Muscle layer of duodenum (tissue), 2 donors: ENCODE measurements around the gene OR52H1.
"Not testable (repeated sequence)": the region's sequence is repeated elsewhere in the genome, so short reads cannot be mapped to it uniquely, and the experiment has no call there.

Experiments
- H3K27ac ChIP-seq: one replicate; pipeline ENCODE4 v1.7.0; 2013; ENCODE audit warnings: mild to moderate bottlenecking, low read length
- H3K27me3 ChIP-seq: one replicate; pipeline ENCODE4 v1.7.0; 2013; ENCODE audit warnings: low read depth, mild to moderate bottlenecking, control low read depth, low read length
- H3K36me3 ChIP-seq, 2 donors: one replicate each; pipeline ENCODE4 v1.7.0; 2013; ENCODE audit warnings: low read length in 2 of 2, control low read depth in 1 of 2, mild to moderate bottlenecking in 1 of 2; ENCODE audit not compliant: insufficient read depth in 2 of 2, control insufficient read depth in 1 of 2
- H3K4me1 ChIP-seq, 2 donors: one replicate each; pipeline ENCODE4 v1.7.0; 2013; ENCODE audit warnings: low read length in 2 of 2, mild to moderate bottlenecking in 2 of 2, control low read depth in 1 of 2, moderate library complexity in 1 of 2; ENCODE audit not compliant: insufficient read depth in 2 of 2, control insufficient read depth in 1 of 2
- H3K4me3 ChIP-seq, 2 donors: one replicate each; pipeline ENCODE4 v1.7.0; 2013; ENCODE audit warnings: low read length in 2 of 2, low read depth in 1 of 2, mild to moderate bottlenecking in 1 of 2
- H3K9me3 ChIP-seq, 2 donors: one replicate each; pipeline ENCODE4 v1.7.0; 2013; ENCODE audit warnings: low read length in 2 of 2, control low read depth in 1 of 2, mild to moderate bottlenecking in 1 of 2; ENCODE audit not compliant: control insufficient read depth in 1 of 2
- donor health status: healthy.

OR52H1 gene

DNA sequence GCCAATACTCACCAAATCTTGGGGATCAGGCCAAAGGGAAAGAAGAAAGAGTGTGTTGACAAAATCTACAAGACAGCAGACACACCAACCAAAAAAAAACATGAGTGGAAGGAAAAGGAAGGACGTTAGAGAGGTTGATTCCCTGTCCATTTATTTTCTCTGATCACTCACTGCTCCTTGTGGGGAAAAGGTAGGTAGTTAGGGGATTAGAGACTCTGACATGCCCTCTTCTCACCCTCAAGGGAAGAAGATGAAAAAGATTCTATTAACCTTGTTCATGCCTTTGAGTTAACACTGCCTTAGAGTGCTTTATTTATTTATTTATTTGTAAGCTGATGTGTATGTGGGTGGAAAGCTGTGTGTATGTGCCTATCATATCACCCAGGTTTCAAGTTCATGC, at the start of gene OR52H1:
Gene OR52H1 (minus strand): TSS at position 101 of the 400 bp plus-strand sequence. CDS start 3,035 bp downstream, outside the sequence.
- no peaks in the 10 kb centered on the region for H3K4me1 ChIP-seq
- H3K27me3 ChIP-seq, result no peaks in the 10 kb centered on the region
- no peak within 1 kb of the TSS for H3K4me3 ChIP-seq
- no peak within 1 kb of the TSS for H3K27ac ChIP-seq
- H3K36me3 ChIP-seq, result no peaks in the 10 kb centered on the region
- H3K9me3 ChIP-seq, result no peaks in the 10 kb centered on the region

DNA sequence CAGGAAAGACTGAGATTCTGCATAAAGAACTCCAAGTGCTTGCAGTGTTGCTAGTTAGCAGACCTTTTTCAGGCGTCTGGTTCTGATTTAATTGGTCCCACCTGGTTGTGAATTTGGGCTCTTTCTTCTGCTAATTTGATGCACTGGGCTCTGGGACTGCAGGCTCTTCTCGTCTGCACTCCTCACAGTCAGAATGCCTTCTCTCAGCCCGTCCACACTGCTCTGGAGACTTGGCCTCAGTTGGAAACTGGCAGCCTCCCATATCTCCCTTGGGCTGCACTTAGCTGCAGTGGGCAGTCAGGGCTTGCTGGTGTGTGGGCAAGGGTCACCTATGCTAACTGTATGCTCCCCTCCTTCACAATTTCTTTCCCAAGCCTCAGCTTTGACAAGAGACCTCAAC, 49.6 kb upstream of the OR52H1 start:
- peak overlapping the region in 1 of 2 donors; percentile 42 for H3K4me3 ChIP-seq
- no peaks in the 10 kb centered on the region for H3K36me3 ChIP-seq
- H3K4me1 ChIP-seq, result peaks cover 0 to 29% of the 10 kb centered on the region in 2 donors
- no peaks in the 10 kb centered on the region for H3K27me3 ChIP-seq
- no peaks in the 10 kb centered on the region for H3K9me3 ChIP-seq
- no peak overlapping the region for H3K27ac ChIP-seq

- H3K27me3 ChIP-seq, result no peaks in the 10 kb centered on the region
- H3K4me3 ChIP-seq, result peak within 1 kb of the TSS; percentile 60 to 67
- peaks cover 0 to 29% of the 10 kb centered on the region in 2 donors for H3K4me1 ChIP-seq
- no peaks in the 10 kb centered on the region for H3K36me3 ChIP-seq
- peak within 1 kb of the TSS; percentile 64 for H3K27ac ChIP-seq
- H3K9me3 ChIP-seq, result no peaks in the 10 kb centered on the region
Observed at GRCh38 chr11:5596607-5597201, 48.4 kb upstream of the OR52H1 start, which contains the start of gene TRIM6. Gene TRIM6 (plus strand): TSS chr11:5596637. CDS start chr11:5596898, 261 bp downstream.

DNA sequence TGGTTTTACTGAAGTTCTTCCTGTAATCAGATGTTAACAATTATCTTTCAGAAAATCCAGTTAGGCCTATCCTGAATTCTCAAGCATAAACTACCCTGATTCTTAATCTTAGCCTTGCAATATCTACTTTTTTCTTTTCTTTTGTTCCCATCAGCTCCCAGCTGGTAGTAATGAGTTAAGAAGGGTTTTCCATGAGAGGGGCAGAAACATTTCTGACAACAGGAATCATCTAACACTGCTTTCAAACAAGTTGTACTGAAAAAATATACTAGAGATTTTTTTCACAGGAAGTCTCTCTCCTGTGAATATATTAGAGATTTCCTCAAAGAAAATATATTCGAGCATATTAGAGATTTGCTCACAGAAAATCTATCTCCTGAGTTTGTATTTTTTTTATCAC, 44.8 kb upstream of the OR52H1 start:
- H3K4me1 ChIP-seq, result peaks cover 0 to 12% of the 10 kb centered on the region in 2 donors
- no peaks in the 10 kb centered on the region for H3K36me3 ChIP-seq
- H3K9me3 ChIP-seq, result no peaks in the 10 kb centered on the region
- H3K27ac ChIP-seq, result no peak overlapping the region
- no peaks in the 10 kb centered on the region for H3K27me3 ChIP-seq
- H3K4me3 ChIP-seq, result no peak overlapping the region

- peaks cover 0 to 7% of the 10 kb centered on the region in 2 donors for H3K4me1 ChIP-seq
- H3K4me3 ChIP-seq, result no peak overlapping the region
- no peaks in the 10 kb centered on the region for H3K9me3 ChIP-seq
- no peak overlapping the region for H3K27ac ChIP-seq
- H3K36me3 ChIP-seq, result no peaks in the 10 kb centered on the region
- no peaks in the 10 kb centered on the region for H3K27me3 ChIP-seq
Observed at GRCh38 chr11:5592615-5593014, 44.3 kb upstream of the OR52H1 start.

DNA sequence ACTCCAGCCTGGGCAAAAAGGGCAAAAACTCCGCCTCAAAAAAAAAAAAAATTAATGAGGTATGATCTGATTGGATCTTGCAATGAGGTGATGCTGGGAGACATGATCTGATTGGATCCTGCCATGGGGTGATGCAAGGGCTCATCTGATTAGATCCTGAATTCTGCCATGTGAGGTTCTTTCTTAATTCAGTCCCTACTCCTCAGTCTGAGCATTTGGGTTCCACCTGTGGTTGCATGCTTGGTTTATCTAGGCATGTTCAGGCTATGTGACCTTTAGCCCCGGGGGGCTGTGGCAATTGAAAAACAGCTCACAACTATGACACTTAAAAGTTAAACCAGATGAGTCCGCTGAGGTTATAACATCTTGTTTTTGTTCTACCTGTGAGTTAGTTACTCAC, 43.3 kb upstream of the OR52H1 start:
- H3K36me3 ChIP-seq, result no peaks in the 10 kb centered on the region
- no peak overlapping the region for H3K4me3 ChIP-seq
- H3K4me1 ChIP-seq, result no peaks in the 10 kb centered on the region
- H3K9me3 ChIP-seq, result no peaks in the 10 kb centered on the region
- no peak overlapping the region for H3K27ac ChIP-seq
- no peaks in the 10 kb centered on the region for H3K27me3 ChIP-seq

DNA sequence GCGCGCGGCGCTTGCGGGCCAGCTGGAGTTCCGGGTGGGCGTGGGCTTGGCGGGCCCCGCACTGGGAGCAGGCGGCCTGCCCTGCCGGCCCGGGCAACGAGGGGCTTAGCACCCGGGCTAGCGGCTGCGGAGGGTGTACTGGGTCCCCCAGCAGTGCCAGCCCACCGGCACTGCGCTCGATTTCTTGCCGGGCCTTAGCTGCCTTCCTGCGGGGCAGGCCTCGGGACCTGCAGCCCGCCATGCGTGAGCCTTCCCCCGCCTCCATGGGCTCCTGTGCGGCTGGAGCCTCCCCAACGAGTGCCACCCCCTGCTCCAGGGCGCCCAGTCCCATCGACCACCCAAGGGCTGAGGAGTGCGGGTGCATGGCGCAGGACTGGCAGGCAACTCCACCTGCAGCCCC, 41.6 kb upstream of the OR52H1 start:
- H3K27ac ChIP-seq, H3K4me1 ChIP-seq, H3K36me3 ChIP-seq, H3K9me3 ChIP-seq, H3K27me3 ChIP-seq, H3K4me3 ChIP-seq: not testable (repeated sequence)

GRCh38 chr11:5584458-5584857, 36.1 kb upstream of the OR52H1 start:
- not testable (repeated sequence) for H3K27ac ChIP-seq, H3K36me3 ChIP-seq, H3K4me3 ChIP-seq, H3K4me1 ChIP-seq, H3K9me3 ChIP-seq, H3K27me3 ChIP-seq

- no peaks in the 10 kb centered on the region for H3K9me3 ChIP-seq
- no peaks in the 10 kb centered on the region for H3K36me3 ChIP-seq
- H3K4me3 ChIP-seq, result no peak overlapping the region
- H3K27ac ChIP-seq, result no peak overlapping the region
- no peaks in the 10 kb centered on the region for H3K4me1 ChIP-seq
- no peaks in the 10 kb centered on the region for H3K27me3 ChIP-seq
Observed at GRCh38 chr11:5581014-5581413, 32.7 kb upstream of the OR52H1 start.

DNA sequence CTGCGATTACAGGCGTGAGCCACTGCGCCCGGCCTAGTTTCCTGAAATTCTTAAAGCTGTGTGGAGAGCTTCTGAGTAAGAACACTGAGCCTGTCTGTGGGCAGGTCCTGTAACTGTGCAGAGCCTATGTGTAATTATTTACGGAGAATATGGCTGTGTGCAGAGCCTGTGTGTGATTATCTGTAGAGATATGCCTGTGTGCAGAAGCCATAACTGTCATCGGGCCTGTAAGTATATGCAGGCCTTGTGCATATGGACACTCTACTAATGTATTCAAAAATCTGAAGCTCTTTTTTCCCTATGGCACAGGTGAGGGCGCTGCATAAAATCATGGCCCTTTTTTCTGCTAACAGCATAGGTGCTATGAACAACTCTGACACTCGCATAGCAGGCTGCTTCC, 32.2 kb upstream of the OR52H1 start, which contains the start of gene OR52B6:
Gene OR52B6 (plus strand): TSS at position 301 of the 400 bp plus-strand sequence. CDS start 0 bp downstream, at position 301.
- Histone ChIP-seq H3K9me3 (no peaks in the 10 kb centered on the region), H3K4me1 (no peaks in the 10 kb centered on the region), H3K36me3 (no peaks in the 10 kb centered on the region), H3K27ac (no peak within 1 kb of the TSS), H3K4me3 (no peak within 1 kb of the TSS), H3K27me3 (no peaks in the 10 kb centered on the region)

- H3K4me3 ChIP-seq, result no peak overlapping the region
Observed at GRCh38 chr11:5577101-5577500, 28.8 kb upstream of the OR52H1 start.

GRCh38 chr11:5575152-5575551, 26.8 kb upstream of the OR52H1 start:
- Histone ChIP-seq H3K36me3 (no peaks in the 10 kb centered on the region), H3K27ac (no peak overlapping the region), H3K4me1 (no peaks in the 10 kb centered on the region), H3K9me3 (no peaks in the 10 kb centered on the region), H3K27me3 (no peaks in the 10 kb centered on the region), H3K4me3 (no peak overlapping the region)

More at GRCh38 chr11:5577101-5577500, 28.8 kb upstream of the OR52H1 start:
- no peaks in the 10 kb centered on the region for H3K9me3 ChIP-seq
- no peaks in the 10 kb centered on the region for H3K36me3 ChIP-seq
- H3K27me3 ChIP-seq, result no peaks in the 10 kb centered on the region
- H3K27ac ChIP-seq, result no peak overlapping the region
- H3K4me1 ChIP-seq, result no peaks in the 10 kb centered on the region
